HEK293T (cell line): ENCODE measurements around the gene MS4A4A.

Experiments used
- CTCF ChIA-PET: fragments of 350-600 bp; formaldehyde crosslinking; extraction: SDS; loops from one replicate; lab custom pipeline; 2021; ENCODE audit warnings: antibody characterized with exemption, inconsistent platforms; lab: Yijun Ruan, JAX
- POLR2A ChIA-PET: fragments of 350-600 bp; formaldehyde crosslinking; extraction: SDS; loops from one replicate; lab custom pipeline; 2020; ENCODE audit warnings: antibody characterized with exemption, inconsistent platforms; lab: Yijun Ruan, JAX
- DNase-seq: peaks from one replicate; pipeline ENCODE4 v3.0.0; 2012; ENCODE audit warnings: mixed read lengths; ENCODE audit errors: extremely low spot score
- ARNT ChIP-seq: fragments of 450-650 bp; IDR thresholded peaks from 2 replicates; pipeline ENCODE4 v1.6.1; 2017; ENCODE audit warnings: mild to moderate bottlenecking
- BHLHE40 ChIP-seq: fragments of 450-650 bp; IDR thresholded peaks from 2 replicates; pipeline ENCODE4 v1.6.1; 2016; ENCODE audit warnings: mild to moderate bottlenecking, moderate library complexity, borderline replicate concordance
- CTBP1 ChIP-seq: fragments of 450-650 bp; IDR thresholded peaks from 2 replicates; pipeline ENCODE4 v1.6.1; 2016; ENCODE audit warnings: borderline replicate concordance
- ELF4 ChIP-seq: fragments of 450-650 bp; IDR thresholded peaks from 2 replicates; pipeline ENCODE4 v1.6.1; 2017; ENCODE audit warnings: antibody characterized with exemption
- FOXA1 ChIP-seq: fragments of 450-650 bp; IDR thresholded peaks from 2 replicates; pipeline ENCODE4 v1.6.1; 2016; ENCODE audit warnings: mild to moderate bottlenecking
- FOXK2 ChIP-seq: fragments of 450-650 bp; IDR thresholded peaks from 2 replicates; pipeline ENCODE4 v1.6.1; 2016; ENCODE audit warnings: mild to moderate bottlenecking
- FOXM1 ChIP-seq: fragments of 450-650 bp; IDR thresholded peaks from 2 replicates; pipeline ENCODE4 v1.6.1; 2017; ENCODE audit warnings: mild to moderate bottlenecking, borderline replicate concordance
- HDGF ChIP-seq: fragments of 450-650 bp; IDR thresholded peaks from 2 replicates; pipeline ENCODE4 v1.6.1; 2017; ENCODE audit warnings: antibody characterized with exemption, borderline replicate concordance
- L3MBTL2 ChIP-seq: fragments of 450-650 bp; conservative IDR thresholded peaks from 2 replicates; pipeline ENCODE4 v1.6.1; 2016; ENCODE audit warnings: mild to moderate bottlenecking
- LEF1 ChIP-seq: fragments of 450-650 bp; IDR thresholded peaks from 2 replicates; pipeline ENCODE4 v1.6.1; 2017; ENCODE audit warnings: mild to moderate bottlenecking, borderline replicate concordance
- NFRKB ChIP-seq: fragments of 450-650 bp; IDR thresholded peaks from 2 replicates; pipeline ENCODE4 v1.6.1; 2016; ENCODE audit warnings: mild to moderate bottlenecking, moderate library complexity
- PKNOX1 ChIP-seq: fragments of 450-650 bp; IDR thresholded peaks from 2 replicates; pipeline ENCODE4 v1.6.1; 2016
- SP1 ChIP-seq: fragments of 450-650 bp; IDR thresholded peaks from 2 replicates; pipeline ENCODE4 v1.6.1; 2017
- SUZ12 ChIP-seq: fragments of 450-650 bp; IDR thresholded peaks from 2 replicates; pipeline ENCODE4 v1.6.1; 2016; ENCODE audit warnings: mild to moderate bottlenecking
- TARDBP ChIP-seq: fragments of 450-650 bp; IDR thresholded peaks from 2 replicates; pipeline ENCODE4 v1.6.1; 2016
- ZNF384 ChIP-seq: fragments of 450-650 bp; IDR thresholded peaks from 2 replicates; pipeline ENCODE4 v1.6.1; 2016

Gene MS4A4A

GRCh38 chr11:60321051-60321450, 40.6 kb downstream of the MS4A4A start:
- DNase-seq = no peak
- no peak for TF ChIP-seq FOXA1
- TF ChIP-seq BHLHE40 = no peak
- TF ChIP-seq ARNT = no peak
- ChIA-PET POLR2A (no interaction called here), CTCF (no interaction called here)

- POLR2A ChIA-PET = no interaction called here
- CTCF ChIA-PET = no interaction called here
- TF ChIP-seq ELF4 (no peak), CTBP1 (no peak), ZNF384 (no peak), NFRKB (no peak), L3MBTL2 (no peak), FOXM1 (no peak), FOXA1 (no peak), LEF1 (no peak), BHLHE40 (no peak), SUZ12 (no peak), ARNT (no peak), SP1 (no peak), FOXK2 (no peak), PKNOX1 (no peak), HDGF (no peak), TARDBP (no peak)
- DNase-seq = no peak
These were observed 46.5 kb downstream of the MS4A4A start, which contains the start of gene MS4A6E for GRCh38 chr11:60326955-60327354. TSS of gene MS4A6E (plus strand) at chr11:60327255. CDS start at chr11:60334896, 7,641 bp downstream.

DNA sequence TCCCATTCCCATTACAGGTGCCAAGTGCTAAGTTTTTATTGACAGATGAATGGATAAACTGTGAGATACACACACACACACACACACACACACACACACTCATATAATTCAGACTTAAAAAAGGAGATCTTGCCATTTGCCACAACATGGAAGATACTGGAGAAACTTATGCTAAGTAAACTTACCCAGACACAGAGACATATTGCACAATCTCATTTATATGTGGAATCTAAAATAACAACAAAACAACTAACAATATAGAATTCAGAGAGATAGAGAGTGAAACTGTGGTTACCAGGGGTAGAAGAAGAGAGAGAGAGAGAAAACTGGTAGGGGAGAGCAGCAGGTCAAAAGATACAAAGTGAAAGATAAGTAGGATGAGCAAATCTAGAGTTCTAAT, 48.0 kb downstream of the MS4A4A start:
- DNase-seq = no peak
- ChIA-PET CTCF (no interaction called here), POLR2A (no interaction called here)
- no peak for TF ChIP-seq FOXA1
- no peak for TF ChIP-seq L3MBTL2
- TF ChIP-seq ZNF384 = no peak
- no peak for TF ChIP-seq PKNOX1
- TF ChIP-seq HDGF = no peak
- TF ChIP-seq CTBP1 = no peak
- TF ChIP-seq LEF1 = no peak
- no peak for TF ChIP-seq SP1
- no peak for TF ChIP-seq BHLHE40
- TF ChIP-seq FOXM1 = no peak
- TF ChIP-seq TARDBP = no peak
- no peak for TF ChIP-seq ELF4
- no peak for TF ChIP-seq ARNT
- no peak for TF ChIP-seq FOXK2
- no peak for TF ChIP-seq NFRKB
- no peak for TF ChIP-seq SUZ12

- CTCF ChIA-PET = interaction anchor here (0.6 to 1.2 kb wide), 2 partner anchors 12 to 1228 kb away, joined by 4 to 5 read pairs; no protein-coding TSS in a partner anchor
- TF ChIP-seq FOXK2 (no peak), BHLHE40 (no peak), ZNF384 (no peak), SP1 (no peak), PKNOX1 (no peak), LEF1 (no peak), TARDBP (no peak), L3MBTL2 (no peak), ELF4 (no peak), NFRKB (no peak)
- no peak for DNase-seq
- POLR2A ChIA-PET = no interaction called here
These were observed 52.4 kb downstream of the MS4A4A start for GRCh38 chr11:60332846-60333245.

DNA sequence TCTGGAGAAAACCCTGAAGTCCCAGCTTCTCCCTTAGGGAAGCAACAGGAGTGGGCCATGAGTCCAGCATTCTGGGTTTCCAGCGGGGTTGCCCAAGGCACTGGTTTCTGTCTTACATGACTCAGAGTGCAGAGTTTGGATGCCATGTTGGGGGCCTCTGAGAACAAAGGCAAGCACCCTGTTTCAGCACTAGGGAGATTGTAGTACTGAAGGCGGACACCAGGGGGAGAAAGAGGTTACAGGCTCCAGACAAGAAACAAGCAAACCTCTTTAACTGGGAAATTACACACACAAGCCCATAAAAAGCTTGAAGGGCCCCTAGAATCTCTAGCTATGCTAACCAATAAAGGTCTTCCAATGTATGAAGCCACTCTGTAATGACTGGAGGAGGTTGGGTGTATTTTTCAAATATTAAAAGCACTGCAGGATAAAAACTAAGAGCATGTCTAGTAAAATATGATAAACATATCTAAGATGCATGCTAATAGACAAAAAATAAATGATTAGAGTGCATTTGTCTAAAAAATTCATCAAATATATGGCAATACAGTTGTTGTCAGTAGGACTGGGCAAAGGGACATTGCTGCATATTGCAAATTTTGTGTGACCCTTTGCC, 53.6 kb downstream of the MS4A4A start:
- peak; percentile 52 for DNase-seq
- POLR2A ChIA-PET = no interaction called here
- no peak for TF ChIP-seq TARDBP
- no peak for TF ChIP-seq FOXA1
- no peak for TF ChIP-seq FOXM1
- no peak for TF ChIP-seq NFRKB
- TF ChIP-seq CTBP1 = no peak
- no peak for TF ChIP-seq SP1
- TF ChIP-seq HDGF = no peak
- TF ChIP-seq BHLHE40 = no peak
- no peak for TF ChIP-seq ELF4
- TF ChIP-seq PKNOX1 = no peak
- TF ChIP-seq LEF1 = no peak
- no peak for TF ChIP-seq ZNF384
- TF ChIP-seq FOXK2 = no peak
- TF ChIP-seq ARNT = no peak
- TF ChIP-seq L3MBTL2 = no peak
- CTCF ChIA-PET = interaction anchor here (0.9 to 1.3 kb wide), 3 partner anchors 9 to 29 kb away, joined by 4 to 7 read pairs (median 5); no protein-coding TSS in a partner anchor

GRCh38 chr11:60336767-60337391, 56.4 kb downstream of the MS4A4A start:
- POLR2A ChIA-PET = no interaction called here
- no peak for TF ChIP-seq FOXK2
- TF ChIP-seq PKNOX1 = no peak
- no peak for TF ChIP-seq FOXA1
- TF ChIP-seq L3MBTL2 = no peak
- CTCF ChIA-PET = no interaction called here
- no peak for DNase-seq
